SHP77 treated with DMSO at 0.1 percent for 48 hours (cell line): Measurements from ENCODE around the gene PIP4P1.

ENCODE experiments used
- DNase-seq: peaks from one replicate; lab custom pipeline; 2025; lab: John Stamatoyannopoulos, UW

PIP4P1 gene

GRCh38 chr14:20435582-20436362, 25.5 kb downstream of the PIP4P1 start, which contains the start of gene KLHL33:
Gene KLHL33, minus strand, starts transcription at chr14:20436166. Its CDS starts 355 bp downstream, at chr14:20435811.
- no peak for DNase-seq

DNA sequence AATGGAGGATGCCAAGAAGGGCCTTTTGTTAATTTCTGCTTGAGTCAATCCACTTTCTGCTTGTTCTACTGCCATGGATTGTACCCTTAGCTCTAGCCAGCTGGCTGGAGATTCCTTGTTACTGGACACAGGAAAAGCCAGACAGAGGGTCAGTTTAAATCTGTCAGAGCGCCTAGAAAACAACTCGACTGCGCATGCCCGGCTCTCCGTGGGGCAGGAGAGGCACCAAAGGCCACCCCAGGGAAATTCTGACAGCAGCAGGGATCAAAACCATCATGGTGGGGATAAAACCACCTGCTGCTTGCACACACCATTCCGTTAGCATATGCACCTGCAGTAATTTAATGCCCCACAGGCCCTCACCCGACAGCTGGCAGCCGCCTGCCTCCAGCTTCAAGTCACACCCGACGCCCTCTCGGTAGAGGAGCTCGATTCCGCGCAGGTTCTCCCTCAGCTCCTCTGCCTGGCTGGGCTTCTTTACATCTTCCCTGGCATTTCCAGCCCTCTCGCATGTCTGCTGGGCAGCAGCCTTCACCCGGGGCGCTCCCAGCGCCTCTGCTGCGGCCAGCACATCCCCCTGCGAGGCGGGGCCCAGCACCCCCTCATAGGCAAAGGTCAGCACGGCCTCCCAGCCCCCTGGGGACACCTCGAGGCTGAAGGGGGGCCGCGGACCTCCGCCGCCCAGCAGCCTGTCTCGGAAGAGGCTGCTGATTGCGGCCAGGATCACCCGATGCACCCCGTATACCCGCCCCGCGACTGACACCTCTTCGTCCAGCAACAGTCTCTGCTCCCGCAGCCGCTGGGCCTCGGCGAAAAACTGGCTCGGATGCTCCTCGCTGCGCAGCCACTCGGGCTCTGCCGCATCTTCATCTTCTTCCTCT, 26.3 kb downstream of the PIP4P1 start:
- peak; percentile 50 for DNase-seq

- peak; percentile 52 for DNase-seq
Observed at GRCh38 chr14:20429801-20430669, 31.2 kb downstream of the PIP4P1 start.

DNA sequence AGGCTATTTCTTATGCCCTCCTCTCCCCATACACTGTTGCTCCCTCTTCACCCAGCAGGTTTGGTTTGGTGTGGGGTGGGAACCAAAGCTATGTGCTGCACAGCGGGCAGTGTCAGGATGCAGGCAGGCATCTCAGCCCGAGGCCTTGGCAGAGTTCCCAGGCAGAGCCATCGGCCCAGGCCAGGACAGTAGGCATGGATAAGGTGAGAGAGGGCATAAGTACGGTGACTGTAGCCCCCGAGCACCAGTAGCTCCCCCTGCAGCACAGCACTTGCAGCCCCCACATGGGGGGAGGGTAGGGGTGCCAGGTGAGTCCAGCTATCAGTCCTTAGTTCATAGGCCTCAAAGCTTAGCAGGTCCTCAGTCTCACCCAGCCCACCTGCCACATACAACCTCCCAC, 32.4 kb downstream of the PIP4P1 start:
- DNase-seq: no peak

DNA sequence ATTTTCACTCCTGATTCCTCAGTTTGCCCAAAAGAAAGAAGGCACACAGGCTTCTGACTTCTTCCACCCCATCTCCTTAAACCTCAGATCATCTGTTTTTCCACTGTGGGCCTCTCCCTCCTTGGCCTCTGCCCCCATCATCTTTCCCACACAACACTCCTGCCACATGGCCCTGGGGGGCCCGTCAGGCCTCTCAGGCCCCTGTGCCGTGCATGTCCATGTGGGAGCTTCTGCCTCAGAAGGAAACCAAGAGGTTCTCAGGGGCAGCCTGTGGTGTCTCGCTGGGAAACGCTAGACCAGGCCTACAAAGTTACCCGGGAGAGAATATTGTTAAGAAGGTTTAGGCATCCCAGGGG, 33.2 kb downstream of the PIP4P1 start:
- DNase-seq: no peak

- DNase-seq: peak; percentile 50
Observed at GRCh38 chr14:20427231-20428009, 33.8 kb downstream of the PIP4P1 start.

DNA sequence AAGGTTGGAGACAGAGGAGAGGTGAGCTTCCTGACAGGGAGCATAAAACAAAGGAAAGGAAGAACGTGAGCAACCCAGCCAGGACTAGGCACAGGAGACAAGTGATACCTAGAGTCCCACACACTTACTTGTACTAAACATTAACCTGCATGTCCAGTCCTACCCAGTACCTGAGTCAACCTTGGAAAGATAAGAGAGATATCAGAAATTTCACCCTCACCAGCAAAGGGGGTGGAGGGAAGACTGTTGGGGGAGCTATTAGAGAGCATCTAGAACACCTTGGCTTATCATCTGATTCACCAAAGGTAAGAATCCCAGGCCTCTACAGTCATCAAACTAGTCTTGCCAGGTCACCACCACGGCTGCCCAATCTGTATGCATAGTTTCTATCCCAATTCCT, 36.4 kb downstream of the PIP4P1 start:
- DNase-seq: no peak

DNA sequence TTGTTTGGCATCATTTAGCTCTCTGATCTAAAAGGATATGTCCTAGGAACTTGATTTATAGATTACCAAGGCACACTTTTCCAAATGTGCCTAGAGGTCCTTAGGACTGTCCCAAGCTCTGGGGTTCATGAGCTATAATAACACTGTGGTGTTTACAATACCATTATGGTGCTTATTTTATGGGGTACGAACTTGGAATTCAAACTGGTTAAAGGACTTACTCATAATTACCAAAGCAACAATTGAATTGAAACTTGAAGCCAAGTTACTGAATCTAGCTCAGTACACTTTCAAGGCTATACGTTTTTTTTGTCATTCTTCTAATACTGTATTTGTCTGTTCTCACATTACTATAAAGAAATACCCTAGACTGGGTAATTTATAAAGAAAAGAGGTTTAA, 38.3 kb downstream of the PIP4P1 start:
- no peak for DNase-seq

- no peak for DNase-seq
Observed at GRCh38 chr14:20421267-20421666, 40.0 kb downstream of the PIP4P1 start.

GRCh38 chr14:20419419-20419818, 41.8 kb downstream of the PIP4P1 start:
- no peak for DNase-seq

DNA sequence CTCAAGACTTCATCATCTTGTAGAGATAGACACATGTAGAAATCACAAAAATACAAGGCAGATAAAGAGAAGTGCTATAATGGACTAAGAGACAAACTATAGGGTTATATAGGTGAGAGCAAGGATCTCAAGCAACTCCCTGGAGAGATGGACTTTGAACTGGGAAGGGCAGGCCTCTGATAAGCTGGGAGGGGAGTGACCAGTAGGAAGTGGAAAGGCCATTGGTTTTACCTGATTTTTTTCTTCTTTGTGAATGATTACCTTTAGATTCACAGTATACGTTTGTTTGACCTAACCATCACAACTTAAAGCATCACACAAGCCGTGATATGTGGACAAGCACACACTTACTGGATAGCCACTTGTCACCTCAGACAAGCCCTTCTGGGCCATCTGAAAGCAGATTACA, 42.7 kb downstream of the PIP4P1 start:
- DNase-seq: no peak

DNA sequence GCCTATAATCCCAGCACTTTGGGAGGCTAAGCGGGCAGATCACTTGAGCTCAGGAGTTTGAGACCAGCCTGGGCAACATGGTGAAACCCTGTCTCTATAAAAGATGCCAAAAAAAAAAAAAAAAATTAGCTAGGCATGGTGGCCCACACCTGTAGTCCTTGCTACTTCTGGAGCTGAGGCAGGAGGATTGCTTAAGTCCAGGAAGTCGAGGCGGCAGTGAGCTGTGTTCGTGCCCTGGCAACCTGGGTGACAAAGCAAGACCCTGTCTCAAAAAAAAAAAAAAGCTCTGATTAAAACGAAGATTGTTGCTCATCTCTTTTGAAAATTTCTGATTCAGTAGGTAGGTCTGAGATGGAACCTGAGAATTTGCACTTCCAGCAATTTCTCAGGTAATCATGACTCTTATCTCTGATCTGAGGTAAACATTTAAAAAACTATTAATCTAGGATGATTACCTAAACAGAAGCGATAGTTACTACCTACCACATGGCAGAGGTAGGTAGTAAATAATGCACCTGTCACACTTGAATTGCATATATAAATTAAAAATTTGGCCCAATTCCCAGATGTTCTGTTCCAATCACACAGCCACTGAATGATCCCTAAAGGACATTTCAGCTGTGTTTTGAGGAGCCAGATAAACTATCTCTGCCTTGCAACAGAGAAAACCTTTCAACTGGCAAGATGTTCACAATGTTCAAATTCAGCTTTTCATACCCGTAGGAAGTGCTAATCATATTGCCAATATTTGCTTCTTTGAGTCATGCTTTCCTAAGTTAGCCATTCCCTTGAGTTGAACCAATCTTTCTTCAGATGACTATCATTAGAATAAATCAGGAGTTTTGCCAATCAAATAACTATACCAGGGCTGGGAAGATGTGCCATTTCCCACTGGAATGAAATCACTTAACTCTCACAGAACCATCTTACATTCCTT, 43.7 kb downstream of the PIP4P1 start:
- no peak for DNase-seq

- DNase-seq: no peak
Observed at GRCh38 chr14:20416223-20416622, 45.0 kb downstream of the PIP4P1 start.

GRCh38 chr14:20415782-20416206, 45.4 kb downstream of the PIP4P1 start:
- peak; percentile 60 for DNase-seq

DNA sequence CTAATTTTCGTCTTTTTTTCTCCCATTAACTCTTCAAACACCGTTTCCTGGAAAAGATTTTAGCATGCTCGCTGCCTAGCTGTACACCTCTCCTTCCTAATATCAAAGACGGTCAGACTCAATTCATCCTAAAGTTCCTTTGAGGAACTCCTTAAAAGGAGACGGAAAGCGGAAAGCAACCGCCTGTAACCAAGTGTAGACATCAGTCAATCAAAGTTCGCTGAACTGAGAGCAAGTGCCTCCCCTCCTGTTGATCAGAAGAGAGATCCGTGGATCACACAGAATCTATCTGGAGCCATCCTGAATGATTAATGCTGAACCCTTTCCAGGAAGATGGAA, 47.5 kb downstream of the PIP4P1 start:
- DNase-seq: no peak

- peak; percentile 74 for DNase-seq
Observed at GRCh38 chr14:20412876-20413743, 48.1 kb downstream of the PIP4P1 start, which contains the start of gene TEP1. Gene TEP1, minus strand, starts transcription at chr14:20413501. Its CDS starts 5,062 bp downstream, at chr14:20408439.

DNA sequence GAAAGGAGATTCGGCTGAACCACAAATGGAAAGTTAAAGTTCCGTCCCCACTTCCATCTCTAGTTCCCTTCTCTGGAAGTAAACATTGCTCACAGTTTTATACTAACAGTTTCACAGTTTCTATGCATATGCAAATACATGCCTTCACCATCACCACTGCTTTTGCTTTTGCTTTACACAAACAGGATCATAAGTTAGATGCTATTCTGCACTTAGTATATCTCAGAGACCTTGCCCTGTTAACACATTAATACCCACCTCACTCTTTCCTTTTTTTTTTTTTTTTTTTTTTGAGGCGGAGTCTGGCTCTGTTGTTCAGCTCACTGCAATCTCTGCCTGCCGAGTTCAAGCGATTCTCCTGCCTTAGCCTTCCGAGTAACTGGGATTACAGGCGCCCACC, 48.8 kb downstream of the PIP4P1 start:
- no peak for DNase-seq

- DNase-seq: no peak
Observed at GRCh38 chr14:20409226-20409625, 52.0 kb downstream of the PIP4P1 start.
